Keratinocyte (primary cell): ENCODE data around the gene DCST1. TPM values are rescaled to one million over a fixed set of nuclear protein-coding genes. Genes with fewer than 3 reads are reported as not detected.

Experiments
- DNase-seq: peaks from one replicate; pipeline ENCODE4 v3.0.0-alpha.2; 2011; ENCODE audit warnings: low read depth, missing footprints, low spot score
- FAIRE-seq: peaks from 2 replicates; lab custom pipeline; 2011; peaks lifted over from hg19 to GRCh38; lab: Jason Lieb, UNC
- H2AFZ ChIP-seq: 2 replicates; pipeline ENCODE4 v1.6.0; 2012; ENCODE audit warnings: low read length, control low read depth, inconsistent platforms; ENCODE audit not compliant: control insufficient read depth
- H3K27ac ChIP-seq: 2 replicates; pipeline ENCODE4 v1.5.1; 2011; ENCODE audit warnings: low read length; ENCODE audit not compliant: control insufficient read depth, insufficient read depth
- H3K27me3 ChIP-seq: 3 replicates; pipeline ENCODE4 v1.6.0; 2011; ENCODE audit warnings: low read length; ENCODE audit not compliant: control insufficient read depth, insufficient read depth; ENCODE audit errors: extremely low read depth
- H3K36me3 ChIP-seq, 2 experiments: 2 replicates in 1 of 2; 3 replicates in 1 of 2; pipeline ENCODE4 v1.5.1; 2011; ENCODE audit warnings: low read length in 2 of 2, mild to moderate bottlenecking in 1 of 2; ENCODE audit not compliant: control insufficient read depth in 2 of 2, insufficient read depth in 2 of 2; ENCODE audit errors: extremely low read depth in 1 of 2
- H3K4me1 ChIP-seq: 3 replicates; pipeline ENCODE4 v1.5.1; 2011; ENCODE audit warnings: low read length; ENCODE audit not compliant: control insufficient read depth, insufficient read depth; ENCODE audit errors: extremely low read depth
- H3K4me2 ChIP-seq: 3 replicates; pipeline ENCODE4 v1.6.0; 2011; ENCODE audit warnings: low read depth, low read length; ENCODE audit not compliant: control insufficient read depth, insufficient read depth; ENCODE audit errors: extremely low read depth
- H3K4me3 ChIP-seq, 3 experiments: fragments of 200-600 bp in 1 of 3; sonication (generic) in 1 of 3; 2 replicates in 2 of 3; 3 replicates in 1 of 3; pipeline ENCODE4 v1.5.1; 2011 to 2016; ENCODE audit warnings: low read length in 3 of 3, mild to moderate bottlenecking in 3 of 3, control low read depth in 2 of 3, inconsistent platforms in 1 of 3, low read depth in 1 of 3, mixed read lengths in 1 of 3, mixed run types in 1 of 3, moderate library complexity in 1 of 3; ENCODE audit not compliant: control insufficient read depth in 2 of 3, insufficient read depth in 2 of 3; ENCODE audit errors: extremely low read depth in 1 of 3
- H3K79me2 ChIP-seq: 2 replicates; pipeline ENCODE4 v1.6.0; 2012; ENCODE audit warnings: low read length; ENCODE audit not compliant: control insufficient read depth, insufficient read depth
- H3K9ac ChIP-seq: 3 replicates; pipeline ENCODE4 v1.6.0; 2011; ENCODE audit warnings: low read length; ENCODE audit not compliant: control insufficient read depth, insufficient read depth; ENCODE audit errors: extremely low read depth
- H3K9me1 ChIP-seq: 3 replicates; pipeline ENCODE4 v1.6.0; 2011; ENCODE audit warnings: low read length; ENCODE audit not compliant: control insufficient read depth, insufficient read depth; ENCODE audit errors: extremely low read depth
- H3K9me3 ChIP-seq: 2 replicates; pipeline ENCODE4 v1.5.1; 2012; ENCODE audit warnings: low read depth, low read length; ENCODE audit not compliant: control insufficient read depth
- H4K20me1 ChIP-seq: 3 replicates; pipeline ENCODE4 v1.6.0; 2011; ENCODE audit warnings: low read length; ENCODE audit not compliant: control insufficient read depth, insufficient read depth; ENCODE audit errors: extremely low read depth
- CTCF ChIP-seq, 3 experiments: IDR thresholded peaks in 1 of 3; conservative IDR thresholded peaks in 1 of 3; optimal IDR thresholded peaks in 1 of 3; 2 replicates in 2 of 3; 3 replicates in 1 of 3; pipeline versions ENCODE3 to v1.5.1; 2011; ENCODE audit warnings: low read length in 3 of 3, mild to moderate bottlenecking in 3 of 3, moderate library complexity in 2 of 3, control low read depth in 1 of 3, inconsistent platforms in 1 of 3; ENCODE audit not compliant: insufficient read depth in 2 of 3; ENCODE audit errors: extremely low read depth in 1 of 3
- EZH2 ChIP-seq: IDR thresholded peaks from one replicate; pipeline ENCODE4 v1.6.1; 2012; ENCODE audit warnings: inconsistent platforms, mild to moderate bottlenecking, low read length, moderate library complexity
- dilution Hi-C: fragments of 300-500 bp; cut with MboI; formaldehyde crosslinking; loops from one replicate; pipeline ENCODE4 v1.7.0; 2020; ENCODE audit warnings: low sequenced_read_pairs; ENCODE audit not compliant: extremely low pct_ligation_motif_present
- polyA plus RNA-seq, 5 experiments: library from polyadenylated mRNA; depleted of rRNA in 3 of 5; stranded (reverse) in 3 of 5; stranded (forward) in 1 of 5; unstranded in 1 of 5; fragments of >200 nt; gene quantifications; 1 replicate in 1 of 5; 2 replicates in 3 of 5; 3 replicates in 1 of 5; pipeline versions ENCODE4 v1.2.1 to v1.2.3, GENCODE V29; 2011 to 2012; ENCODE audit warnings: missing spikeins in 2 of 5, low read depth in 1 of 5, low replicate concordance in 1 of 5

The DCST1 gene
- polyA plus RNA-seq, 1 donor (not counting 4 experiments of a cell fraction or from before 2014, with no cell fraction given): not detected

- no peak for DNase-seq
- TF ChIP-seq EZH2 (no peak), CTCF (optimal IDR thresholded peaks at IDR 0.05 in 1 of 3, IDR thresholded peaks at IDR 0.05 in 1 of 3, conservative IDR thresholded peaks at IDR 0.05 in 1 of 3; ENCODE audit: extremely low read depth in 1 of 3, insufficient read depth in 2 of 3, low read length in 3 of 3) (no peak)
- Histone ChIP-seq H2AFZ (no peak overlapping the region), H3K4me2 (peak overlapping the region; percentile 59), H3K79me2 (no peaks in the 10 kb centered on the region), H3K4me3 (peak overlapping the region in 1 of 3 experiments; percentile 16), H3K27ac (peak overlapping the region; percentile 53), H3K4me1 (peaks cover 31% of the 10 kb centered on the region), H3K9me1 (peaks cover 3% of the 10 kb centered on the region), H3K36me3 (no peaks in the 10 kb centered on the region), H3K27me3 (no peaks in the 10 kb centered on the region), H3K9me3 (no peaks in the 10 kb centered on the region), H3K9ac (peak overlapping the region; percentile 4), H4K20me1 (no peaks in the 10 kb centered on the region)
- peak; percentile 95 for FAIRE-seq
- dilution Hi-C loops: no loop called here
Observed at GRCh38 chr1:155038602-155039307, 5.1 kb downstream of the DCST1 start.

GRCh38 chr1:155039308-155039669, 5.7 kb downstream of the DCST1 start:
- Histone ChIP-seq H4K20me1 (no peaks in the 10 kb centered on the region), H3K27me3 (no peaks in the 10 kb centered on the region), H3K4me3 (no peak overlapping the region), H3K4me1 (peaks cover 27% of the 10 kb centered on the region), H3K4me2 (no peak overlapping the region), H2AFZ (no peak overlapping the region), H3K36me3 (no peaks in the 10 kb centered on the region), H3K9ac (peak overlapping the region; percentile 4), H3K79me2 (no peaks in the 10 kb centered on the region), H3K27ac (peak overlapping the region; percentile 28), H3K9me1 (peaks cover 3% of the 10 kb centered on the region), H3K9me3 (no peaks in the 10 kb centered on the region)
- FAIRE-seq (no peak), DNase-seq (no peak)
- no peak for TF ChIP-seq CTCF (optimal IDR thresholded peaks at IDR 0.05 in 1 of 3, IDR thresholded peaks at IDR 0.05 in 1 of 3, conservative IDR thresholded peaks at IDR 0.05 in 1 of 3; ENCODE audit: extremely low read depth in 1 of 3, insufficient read depth in 2 of 3, low read length in 3 of 3)
- no peak for TF ChIP-seq EZH2
- dilution Hi-C loops: no loop called here
